MM.1S (cell line): ENCODE measurements around the gene SMKR1.

Experiments
- DNase-seq: peaks from one replicate; pipeline ENCODE4 v3.0.0-alpha.2; 2015
- H2AFZ ChIP-seq: fragments of 300-600 bp; sonication (generic); 2 replicates; pipeline ENCODE4 v1.6.0; 2016; ENCODE audit warnings: antibody characterized with exemption, low read length
- H3F3A ChIP-seq: fragments of 300-600 bp; sonication (generic); 2 replicates; pipeline ENCODE4 v1.6.1; 2016; ENCODE audit warnings: mild to moderate bottlenecking, antibody characterized with exemption, low read length, moderate library complexity, mixed read lengths; ENCODE audit not compliant: insufficient read depth
- H3K27ac ChIP-seq: fragments of 300-600 bp; sonication (generic); 2 replicates; pipeline ENCODE4 v1.5.1; 2016; ENCODE audit warnings: mild to moderate bottlenecking, low read length
- H3K27me3 ChIP-seq: fragments of 300-600 bp; sonication (generic); replicated peaks from 2 replicates; pipeline ENCODE4 v1.6.0; 2016; ENCODE audit warnings: low read length; ENCODE audit not compliant: insufficient read depth
- H3K36me3 ChIP-seq: fragments of 300-600 bp; sonication (generic); replicated peaks from 2 replicates; pipeline ENCODE4 v1.6.1; 2016; ENCODE audit warnings: mild to moderate bottlenecking, low read length, mixed read lengths; ENCODE audit not compliant: insufficient read depth
- H3K4me1 ChIP-seq: fragments of 300-600 bp; sonication (generic); 2 replicates; pipeline ENCODE4 v1.6.1; 2016; ENCODE audit warnings: low read length, mixed read lengths
- H3K4me2 ChIP-seq: fragments of 300-600 bp; sonication (generic); 2 replicates; pipeline ENCODE4 v1.6.0; 2016; ENCODE audit warnings: low read depth, low read length
- H3K4me3 ChIP-seq: fragments of 300-600 bp; sonication (generic); 2 replicates; pipeline ENCODE4 v1.5.1; 2016; ENCODE audit warnings: low read length, mixed read lengths
- H3K79me2 ChIP-seq: fragments of 300-600 bp; sonication (generic); 2 replicates; pipeline ENCODE4 v1.6.1; 2016; ENCODE audit warnings: mixed run types, low read length, mixed read lengths
- H3K9ac ChIP-seq: fragments of 300-600 bp; sonication (generic); 2 replicates; pipeline ENCODE4 v1.6.1; 2016; ENCODE audit warnings: low read length, mixed read lengths
- H3K9me2 ChIP-seq: fragments of 300-600 bp; sonication (generic); replicated peaks from 2 replicates; pipeline ENCODE4 v1.6.1; 2016; ENCODE audit warnings: mild to moderate bottlenecking, low read length, mixed read lengths; ENCODE audit not compliant: insufficient read depth
- H3K9me3 ChIP-seq: fragments of 300-600 bp; sonication (generic); replicated peaks from 2 replicates; pipeline ENCODE4 v1.6.1; 2016; ENCODE audit warnings: mild to moderate bottlenecking, low read length, mixed read lengths; ENCODE audit not compliant: insufficient read depth
- H4K20me1 ChIP-seq: fragments of 300-600 bp; sonication (generic); 2 replicates; pipeline ENCODE4 v1.6.1; 2016; ENCODE audit warnings: mild to moderate bottlenecking, low read length, moderate library complexity, mixed read lengths; ENCODE audit not compliant: insufficient read depth
- EZH2 ChIP-seq: fragments of 300-600 bp; sonication (generic); optimal IDR thresholded peaks from 2 replicates; pipeline ENCODE3; 2017; ENCODE audit warnings: low read depth, mild to moderate bottlenecking, antibody characterized with exemption, low read length, mixed read lengths
- EZH2phosphoT487 ChIP-seq: fragments of 300-600 bp; sonication (generic); IDR thresholded peaks from 2 replicates; pipeline ENCODE4 v1.6.1; 2018; ENCODE audit warnings: antibody characterized with exemption, low read length
- TF ChIP-seq, protein P1 (sequence below): fragments of 300-600 bp; sonication (generic); IDR thresholded peaks from 2 replicates; pipeline ENCODE4 v1.5.1; 2016; ENCODE audit warnings: antibody characterized with exemption, low read length, mixed read lengths

Gene SMKR1

GRCh38 chr7:129499999-129500398 is 2.3 kb upstream of the SMKR1 start:
- no peaks in the 10 kb centered on the region for H3F3A ChIP-seq
- no peaks in the 10 kb centered on the region for H3K9me2 ChIP-seq
- no peak overlapping the region for H2AFZ ChIP-seq
- no peak overlapping the region for H3K9ac ChIP-seq
- H3K36me3 ChIP-seq: no peaks in the 10 kb centered on the region
- no peaks in the 10 kb centered on the region for H3K9me3 ChIP-seq
- no peaks in the 10 kb centered on the region for H4K20me1 ChIP-seq
- peak; percentile 2 for DNase-seq
- peaks cover 5% of the 10 kb centered on the region; the same call in 1 of the 2 replicates for H3K27me3 ChIP-seq
- no peak overlapping the region for H3K4me3 ChIP-seq
- H3K79me2 ChIP-seq: no peaks in the 10 kb centered on the region
- TF ChIP-seq EZH2: no peak
- TF ChIP-seq EZH2phosphoT487: no peak
- TF ChIP-seq, protein P1, sequence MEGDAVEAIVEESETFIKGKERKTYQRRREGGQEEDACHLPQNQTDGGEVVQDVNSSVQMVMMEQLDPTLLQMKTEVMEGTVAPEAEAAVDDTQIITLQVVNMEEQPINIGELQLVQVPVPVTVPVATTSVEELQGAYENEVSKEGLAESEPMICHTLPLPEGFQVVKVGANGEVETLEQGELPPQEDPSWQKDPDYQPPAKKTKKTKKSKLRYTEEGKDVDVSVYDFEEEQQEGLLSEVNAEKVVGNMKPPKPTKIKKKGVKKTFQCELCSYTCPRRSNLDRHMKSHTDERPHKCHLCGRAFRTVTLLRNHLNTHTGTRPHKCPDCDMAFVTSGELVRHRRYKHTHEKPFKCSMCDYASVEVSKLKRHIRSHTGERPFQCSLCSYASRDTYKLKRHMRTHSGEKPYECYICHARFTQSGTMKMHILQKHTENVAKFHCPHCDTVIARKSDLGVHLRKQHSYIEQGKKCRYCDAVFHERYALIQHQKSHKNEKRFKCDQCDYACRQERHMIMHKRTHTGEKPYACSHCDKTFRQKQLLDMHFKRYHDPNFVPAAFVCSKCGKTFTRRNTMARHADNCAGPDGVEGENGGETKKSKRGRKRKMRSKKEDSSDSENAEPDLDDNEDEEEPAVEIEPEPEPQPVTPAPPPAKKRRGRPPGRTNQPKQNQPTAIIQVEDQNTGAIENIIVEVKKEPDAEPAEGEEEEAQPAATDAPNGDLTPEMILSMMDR: no peak
- H3K4me2 ChIP-seq: no peak overlapping the region
- H3K27ac ChIP-seq: no peak overlapping the region
- no peaks in the 10 kb centered on the region for H3K4me1 ChIP-seq

- H3K4me2 ChIP-seq: peak overlapping the region; percentile 96
- no peaks in the 10 kb centered on the region for H3K9me3 ChIP-seq
- DNase-seq: peak; percentile 7
- no peaks in the 10 kb centered on the region for H3K9me2 ChIP-seq
- TF ChIP-seq, protein P1: no peak; the same call in 1 of the 2 replicates
- TF ChIP-seq EZH2phosphoT487 (no peak), EZH2 (no peak)
- H3K4me1 ChIP-seq: no peaks in the 10 kb centered on the region
- no peaks in the 10 kb centered on the region for H3K79me2 ChIP-seq
- peaks cover 5% of the 10 kb centered on the region; the same call in 1 of the 2 replicates for H3K27me3 ChIP-seq
- peak overlapping the region; percentile 96 for H2AFZ ChIP-seq
- no peaks in the 10 kb centered on the region for H3F3A ChIP-seq
- H3K27ac ChIP-seq: no peak overlapping the region
- peak overlapping the region; percentile 65 for H3K4me3 ChIP-seq
- no peaks in the 10 kb centered on the region for H4K20me1 ChIP-seq
- H3K36me3 ChIP-seq: no peaks in the 10 kb centered on the region
- peak overlapping the region; percentile 60 for H3K9ac ChIP-seq
Observed at GRCh38 chr7:129502708-129503685, 666 bp downstream of the SMKR1 start.

DNA sequence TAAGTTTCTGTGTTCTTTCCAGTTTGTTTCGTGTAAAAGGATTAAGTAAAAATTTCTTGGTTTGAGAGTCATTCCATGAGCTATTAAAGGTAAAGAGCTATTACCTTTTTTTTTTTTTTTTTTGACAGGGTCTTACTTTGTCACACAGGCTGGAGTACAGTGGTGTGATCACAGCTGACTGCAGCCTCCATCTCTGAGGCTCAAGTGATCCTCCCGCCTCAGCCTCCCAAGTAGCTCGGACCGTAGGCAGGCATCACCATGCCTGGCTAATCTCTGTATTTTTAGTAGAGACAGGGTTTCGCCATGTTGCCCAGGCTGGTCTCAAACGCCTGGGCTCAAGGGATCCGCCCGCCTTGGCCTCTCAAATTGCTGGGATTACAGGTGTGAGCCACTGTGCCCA is 1.4 kb downstream of the SMKR1 start:
- peak; percentile 4 for DNase-seq
- H3K27ac ChIP-seq: no peak overlapping the region
- no peaks in the 10 kb centered on the region for H3F3A ChIP-seq
- no peak overlapping the region for H3K4me2 ChIP-seq
- TF ChIP-seq EZH2 (no peak), EZH2phosphoT487 (no peak)
- TF ChIP-seq, protein P1: no peak
- no peaks in the 10 kb centered on the region for H3K9me2 ChIP-seq
- peaks cover 5% of the 10 kb centered on the region; the same call in 1 of the 2 replicates for H3K27me3 ChIP-seq
- H3K4me3 ChIP-seq: no peak overlapping the region
- no peaks in the 10 kb centered on the region for H3K79me2 ChIP-seq
- H4K20me1 ChIP-seq: no peaks in the 10 kb centered on the region
- H2AFZ ChIP-seq: no peak overlapping the region
- no peaks in the 10 kb centered on the region for H3K4me1 ChIP-seq
- H3K36me3 ChIP-seq: no peaks in the 10 kb centered on the region
- no peaks in the 10 kb centered on the region for H3K9me3 ChIP-seq
- H3K9ac ChIP-seq: no peak overlapping the region
